Measurements from ENCODE around the gene SMS.
A peak's percentile ranks its signal among the peaks of the same experiment; 100 is the strongest.

GRCh38 chrX:21975812-21976211, 35.3 kb downstream of the SMS start:
- TF ChIP-seq CTCF (conservative IDR thresholded peaks at IDR 0.05): peak; percentile 36
- no peak for TF ChIP-seq ZFX (IDR thresholded peaks at IDR 0.05)
